ENCODE measurements around the gene TDRD10.

Gene TDRD10, protein sequence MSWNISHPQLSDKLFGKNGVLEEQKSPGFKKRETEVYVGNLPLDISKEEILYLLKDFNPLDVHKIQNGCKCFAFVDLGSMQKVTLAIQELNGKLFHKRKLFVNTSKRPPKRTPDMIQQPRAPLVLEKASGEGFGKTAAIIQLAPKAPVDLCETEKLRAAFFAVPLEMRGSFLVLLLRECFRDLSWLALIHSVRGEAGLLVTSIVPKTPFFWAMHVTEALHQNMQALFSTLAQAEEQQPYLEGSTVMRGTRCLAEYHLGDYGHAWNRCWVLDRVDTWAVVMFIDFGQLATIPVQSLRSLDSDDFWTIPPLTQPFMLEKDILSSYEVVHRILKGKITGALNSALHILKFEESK

GRCh38 chr1:154502066-154502743 is at the start of gene TDRD10, which contains the start of gene SHE:
Gene TDRD10, plus strand, starts transcription at chr1:154502219. Its CDS starts 4,685 bp downstream, at chr1:154506904.
Gene SHE, minus strand, starts transcription at chr1:154502412. Its CDS starts 386 bp downstream, at chr1:154502026.
- peak; percentile 20 for DNase-seq

- DNase-seq = no peak
Measured at GRCh38 chr1:154453161-154453560, 48.9 kb upstream of the TDRD10 start.

DNA sequence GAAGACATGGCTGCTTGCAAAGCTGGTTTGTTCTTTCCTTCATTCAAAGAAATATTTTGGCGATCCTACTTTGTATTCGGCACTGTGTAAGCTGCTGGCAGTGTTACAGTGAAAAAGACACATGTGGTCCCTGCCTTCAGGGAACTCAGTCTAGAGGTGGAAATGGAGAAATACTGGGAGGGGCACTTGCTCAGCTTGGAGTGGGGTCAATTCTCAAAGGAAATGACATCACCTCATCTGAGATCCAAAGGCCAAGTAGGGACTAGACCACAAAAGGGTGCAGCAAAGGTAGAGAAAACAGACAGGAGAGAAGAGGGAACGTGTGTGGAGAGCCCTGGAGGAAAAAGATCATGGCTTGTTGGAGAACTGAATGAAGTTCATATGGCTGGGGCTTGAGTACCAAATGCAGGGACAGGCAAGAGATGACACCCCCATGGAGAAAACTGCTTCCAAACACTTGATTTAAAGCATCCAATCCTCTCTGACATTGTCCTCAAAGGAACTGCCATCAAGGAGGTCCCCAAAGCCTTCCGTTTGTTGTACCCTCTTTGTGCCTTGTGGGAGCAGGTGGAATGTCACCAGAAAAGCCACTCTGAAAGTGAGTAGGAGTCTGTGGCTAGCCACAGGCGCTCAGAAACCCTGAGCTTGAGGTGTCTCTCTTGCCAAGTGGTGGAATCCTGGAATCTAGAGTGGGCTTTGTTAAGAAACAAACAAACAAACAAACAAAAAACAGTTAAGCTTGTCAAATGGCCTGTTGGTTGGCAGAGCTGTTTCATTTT is 48.3 kb upstream of the TDRD10 start:
- peak; percentile 37 for DNase-seq

- DNase-seq = no peak
Measured at GRCh38 chr1:154454386-154455120, 47.5 kb upstream of the TDRD10 start.

DNA sequence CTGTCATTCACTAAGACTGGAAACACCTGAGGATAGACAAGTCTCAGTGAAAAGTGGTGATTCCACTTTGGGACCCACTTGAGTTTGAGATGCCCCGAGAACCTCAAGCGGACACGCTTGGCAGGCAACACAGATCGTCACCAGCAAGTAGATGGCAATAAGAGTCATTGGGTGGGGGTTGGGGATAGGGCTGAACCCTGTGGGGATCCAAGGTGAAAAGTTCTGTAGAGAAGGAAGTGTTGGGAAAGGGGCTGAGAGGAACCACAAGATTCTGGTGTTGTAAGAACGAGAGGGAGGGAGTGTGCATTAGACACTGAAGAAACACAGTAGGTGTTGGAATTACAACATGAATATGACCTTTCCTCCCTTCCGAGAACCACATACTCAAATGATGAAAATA is 45.4 kb upstream of the TDRD10 start:
- DNase-seq = no peak

DNA sequence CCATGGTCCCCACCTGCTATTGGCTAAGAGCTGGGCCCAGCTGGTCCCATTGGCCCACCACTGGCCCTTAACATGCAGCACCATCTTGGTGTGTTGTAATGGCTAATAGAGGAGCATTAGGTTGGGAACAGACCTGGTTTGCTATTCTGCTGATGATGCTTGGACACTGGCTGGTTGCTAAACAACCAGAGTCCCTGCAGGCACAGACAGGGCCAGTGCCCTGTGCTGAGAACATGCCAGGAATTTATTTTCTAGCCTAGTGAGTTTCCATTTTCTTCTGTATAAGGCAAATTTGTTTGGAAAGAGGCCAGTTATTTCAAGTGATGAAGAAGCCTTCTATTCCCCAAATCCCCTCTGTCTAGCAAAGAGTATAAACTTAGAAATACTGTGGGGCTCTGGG is 42.9 kb upstream of the TDRD10 start:
- DNase-seq = no peak

DNA sequence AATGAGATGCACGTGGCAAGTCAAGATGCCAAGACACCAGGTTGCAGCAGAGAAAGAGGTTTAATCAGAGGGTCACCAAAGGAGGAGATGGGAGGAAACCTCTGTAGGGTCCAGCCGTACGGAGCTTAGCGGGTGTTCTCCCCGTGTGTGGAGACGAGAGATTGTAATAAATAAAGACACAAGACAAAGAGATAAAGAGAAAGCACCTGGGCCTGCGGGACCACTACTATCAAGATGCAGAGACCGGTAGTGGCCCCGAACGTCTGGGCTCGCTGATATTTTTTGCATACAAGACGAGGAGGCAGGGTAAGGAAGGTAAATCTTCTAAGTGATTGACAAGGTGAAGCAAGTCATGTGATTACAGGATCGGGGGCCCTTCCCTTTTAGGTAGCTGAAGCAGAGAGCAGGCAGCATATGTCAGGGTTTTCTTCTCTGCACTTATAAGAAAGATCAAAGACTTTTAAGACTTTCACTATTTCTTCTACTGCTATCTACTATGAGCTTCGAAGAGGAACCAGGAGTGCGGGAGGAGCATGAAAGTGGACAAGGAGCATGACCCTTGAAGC is 41.2 kb upstream of the TDRD10 start:
- DNase-seq = no peak

GRCh38 chr1:154463512-154463990 is 38.5 kb upstream of the TDRD10 start:
- peak; percentile 80 for DNase-seq

GRCh38 chr1:154465621-154466195 is 36.3 kb upstream of the TDRD10 start:
- DNase-seq = no peak

DNA sequence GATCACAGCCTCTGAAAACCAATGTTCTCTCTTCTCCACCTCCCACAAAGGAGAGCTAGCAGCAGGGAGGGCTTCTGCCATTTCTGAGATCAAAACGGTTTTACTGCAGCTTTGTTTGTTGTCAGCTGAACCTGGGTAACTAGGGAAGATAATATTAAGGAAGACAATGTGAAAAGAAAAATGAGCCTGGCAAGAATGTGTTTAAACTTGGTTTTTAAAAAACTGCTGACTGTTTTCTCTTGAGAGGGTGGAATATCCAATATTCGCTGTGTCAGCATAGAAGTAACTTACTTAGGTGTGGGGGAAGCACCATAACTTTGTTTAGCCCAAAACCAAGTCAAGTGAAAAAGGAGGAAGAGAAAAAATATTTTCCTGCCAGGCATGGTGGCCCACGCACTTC is 35.8 kb upstream of the TDRD10 start:
- DNase-seq = no peak

DNA sequence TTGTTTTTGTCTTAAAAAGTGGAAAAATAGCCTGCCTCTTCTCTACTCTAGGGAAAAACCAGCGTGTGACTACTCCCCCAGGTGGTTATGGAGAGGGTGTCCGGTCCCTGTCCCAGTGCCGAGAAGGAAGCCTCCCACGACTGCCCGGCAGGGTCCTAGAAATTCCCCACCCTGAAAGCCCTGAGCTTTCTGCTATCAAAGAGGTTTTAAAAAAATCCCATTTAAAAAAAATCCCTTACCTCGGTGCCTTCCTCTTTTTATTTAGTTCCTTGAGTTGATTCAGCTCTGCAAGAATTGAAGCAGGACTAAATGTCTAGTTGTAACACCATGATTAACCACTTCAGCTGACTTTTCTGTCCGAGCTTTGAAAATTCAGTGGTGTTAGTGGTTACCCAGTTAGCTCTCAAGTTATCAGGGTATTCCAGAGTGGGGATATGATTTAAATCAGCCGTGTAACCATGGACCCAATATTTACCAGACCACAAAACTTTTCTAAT is 35.0 kb upstream of the TDRD10 start:
- no peak for DNase-seq

GRCh38 chr1:154467434-154468102 is 34.5 kb upstream of the TDRD10 start:
- peak; percentile 30 for DNase-seq

DNA sequence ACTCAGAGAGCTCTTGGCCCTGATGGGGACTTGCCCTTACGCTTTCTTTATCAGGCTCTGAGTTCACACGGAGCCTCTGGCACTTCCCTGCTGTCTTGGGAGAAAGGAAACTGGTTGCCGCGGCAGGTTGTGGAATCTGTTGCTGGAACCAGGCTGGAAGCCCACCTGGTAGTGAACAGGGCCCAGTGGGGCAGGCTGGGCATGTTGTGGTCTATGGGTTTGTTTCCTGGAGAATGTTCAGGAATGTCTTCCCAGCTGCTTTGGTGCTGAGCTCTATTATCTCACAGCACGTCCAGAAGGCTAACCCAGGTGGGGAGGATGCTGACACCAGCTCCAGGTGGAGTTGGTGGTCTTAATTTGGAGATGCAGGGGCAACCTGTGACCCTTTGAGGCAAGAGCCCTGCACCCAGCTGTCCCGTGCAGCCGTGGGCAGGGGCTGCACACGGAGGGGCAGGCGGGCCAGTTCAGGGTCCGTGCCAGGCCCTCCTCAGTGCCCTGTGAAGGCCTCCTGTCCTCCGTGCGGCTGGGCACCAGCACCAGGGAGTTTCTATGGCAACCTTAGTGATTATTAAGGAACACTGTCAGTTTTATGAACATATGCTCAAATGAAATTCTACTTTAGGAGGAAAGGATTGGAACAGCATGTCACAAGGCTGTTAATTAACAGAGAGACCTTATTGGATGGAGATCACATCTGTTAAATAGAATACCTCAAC is 33.3 kb upstream of the TDRD10 start:
- DNase-seq = no peak

GRCh38 chr1:154469844-154470560 is 32.0 kb upstream of the TDRD10 start:
- DNase-seq = no peak

- no peak for DNase-seq
Measured at GRCh38 chr1:154471304-154471703, 30.7 kb upstream of the TDRD10 start.

DNA sequence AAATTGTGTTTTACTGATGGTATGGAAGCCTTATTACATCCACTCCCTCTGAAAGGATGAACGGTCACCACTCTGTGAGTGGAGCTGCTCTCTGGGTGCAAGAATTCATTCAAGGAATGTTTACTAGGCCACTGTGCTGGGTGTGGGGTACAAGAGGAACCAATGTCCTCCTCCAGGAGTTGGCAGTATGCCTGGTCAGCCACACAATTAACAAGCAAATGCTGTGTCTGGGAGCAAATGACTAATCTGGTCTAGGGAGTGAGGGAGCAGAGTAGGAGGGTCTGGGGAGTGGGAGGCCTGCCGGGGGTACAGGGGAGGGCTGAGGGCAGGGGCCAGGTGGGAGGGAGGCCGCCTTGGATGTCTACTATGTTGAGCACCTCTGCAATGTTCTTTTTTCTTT is 27.2 kb upstream of the TDRD10 start:
- DNase-seq = no peak

- no peak for DNase-seq
Measured at GRCh38 chr1:154476791-154477190, 25.2 kb upstream of the TDRD10 start.

- no peak for DNase-seq
Measured at GRCh38 chr1:154478013-154478412, 24.0 kb upstream of the TDRD10 start.

DNA sequence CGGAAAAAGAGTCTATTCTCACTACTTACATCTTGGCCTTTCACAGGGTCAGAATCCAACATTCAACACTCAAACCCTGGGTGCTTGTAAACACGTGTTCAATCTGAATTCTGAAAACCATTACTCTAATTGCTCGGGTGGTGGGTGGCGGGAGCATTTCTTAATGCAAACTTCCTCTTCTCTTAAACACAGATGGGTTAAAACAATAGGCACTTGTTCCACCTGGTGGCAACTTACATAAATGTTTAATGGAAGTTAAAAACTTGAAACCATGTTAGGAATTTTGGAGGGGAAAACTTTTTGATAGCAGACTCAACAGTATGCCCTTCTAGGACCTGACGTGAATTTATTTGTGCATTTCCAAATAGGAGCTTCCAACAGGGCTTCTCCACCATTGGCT is 23.4 kb upstream of the TDRD10 start:
- DNase-seq = peak; percentile 35

All from stimulated activated CD4-positive, alpha-beta T cell treated with anti-CD3 and anti-CD28 coated beads, Interleukin-15, amount 100 ng/mL, for 24 hours (primary cell).